GM23338 (cell line): ENCODE measurements around the gene CCDC93. TPM values are rescaled to one million over a fixed set of nuclear protein-coding genes. Genes with fewer than 3 reads are reported as not detected.

Source experiments
- ATAC-seq: fragments of 200-7000 bp; cut with Tn5 transposase; 3 replicates; pipeline ENCODE4 v1.9.1; 2020
- DNase-seq: peaks from one replicate; pipeline ENCODE4 v3.0.0-alpha.2; 2015; ENCODE audit warnings: low spot score
- H2AFZ ChIP-seq: fragments of 200-600 bp; sonication (generic); 2 replicates; pipeline ENCODE4 v1.8.0; 2016; ENCODE audit warnings: antibody characterized with exemption, mild to moderate bottlenecking, moderate library complexity
- H3F3A ChIP-seq: fragments of 200-600 bp; sonication (generic); replicated peaks from 2 replicates; pipeline ENCODE4 v1.8.0; 2017; ENCODE audit warnings: antibody characterized with exemption, mixed run types, low read depth
- H3K27ac ChIP-seq: fragments of 200-600 bp; sonication (generic); 2 replicates; pipeline ENCODE4 v1.6.1; 2016; ENCODE audit warnings: low read depth
- H3K27me3 ChIP-seq: fragments of 200-600 bp; sonication (generic); 2 replicates; pipeline ENCODE4 v1.8.0; 2016; ENCODE audit warnings: mild to moderate bottlenecking, mixed run types, moderate library complexity; ENCODE audit not compliant: insufficient read depth
- H3K36me3 ChIP-seq: fragments of 200-600 bp; sonication (generic); 2 replicates; pipeline ENCODE4 v1.8.0; 2016; ENCODE audit warnings: mild to moderate bottlenecking; ENCODE audit not compliant: insufficient read depth
- H3K4me1 ChIP-seq: fragments of 200-600 bp; sonication (generic); 2 replicates; pipeline ENCODE4 v1.8.0; 2016; ENCODE audit warnings: mild to moderate bottlenecking, moderate library complexity; ENCODE audit not compliant: insufficient read depth
- H3K4me2 ChIP-seq: fragments of 200-600 bp; sonication (generic); 2 replicates; pipeline ENCODE4 v1.7.1; 2017; ENCODE audit warnings: mixed run types
- H3K4me3 ChIP-seq: fragments of 200-600 bp; sonication (generic); 2 replicates; pipeline ENCODE4 v1.6.1; 2016; ENCODE audit warnings: mixed run types
- H3K79me2 ChIP-seq: fragments of 200-600 bp; sonication (generic); replicated peaks from 2 replicates; pipeline ENCODE4 v1.8.0; 2017; ENCODE audit warnings: mild to moderate bottlenecking; ENCODE audit not compliant: insufficient read depth
- H3K9me2 ChIP-seq: fragments of 200-600 bp; sonication (generic); 2 replicates; pipeline ENCODE4 v1.8.0; 2017; ENCODE audit not compliant: insufficient read depth
- H4K20me1 ChIP-seq: fragments of 200-600 bp; sonication (generic); replicated peaks from 2 replicates; pipeline ENCODE4 v1.8.0; 2017; ENCODE audit warnings: mild to moderate bottlenecking; ENCODE audit not compliant: insufficient read depth
- H3K27ac Mint-ChIP-seq: 2 replicates; pipeline ENCODE4 v1.8.0; 2020; ENCODE audit warnings: inconsistent platforms, mild to moderate bottlenecking, moderate library complexity, mixed read lengths
- H3K27me3 Mint-ChIP-seq: 3 replicates; pipeline ENCODE4 v1.8.0; 2022; ENCODE audit warnings: low read depth, mild to moderate bottlenecking, moderate library complexity, mixed read lengths, inconsistent platforms; ENCODE audit not compliant: insufficient read depth, poor library complexity
- H3K36me3 Mint-ChIP-seq: 3 replicates; pipeline ENCODE4 v1.8.0; 2021; ENCODE audit warnings: low read depth, mild to moderate bottlenecking, inconsistent platforms, moderate library complexity, mixed read lengths
- H3K4me1 Mint-ChIP-seq: 3 replicates; pipeline ENCODE4 v1.8.0; 2020; ENCODE audit warnings: mild to moderate bottlenecking, inconsistent platforms, mixed read lengths
- H3K4me3 Mint-ChIP-seq: 3 replicates; pipeline ENCODE4 v1.8.0; 2021; ENCODE audit warnings: moderate library complexity, mild to moderate bottlenecking, inconsistent platforms, mixed read lengths
- H3K9me3 Mint-ChIP-seq: 3 replicates; pipeline ENCODE4 v1.8.0; 2020; ENCODE audit warnings: moderate library complexity, mild to moderate bottlenecking, inconsistent platforms, mixed read lengths
- CREB1 ChIP-seq: fragments of 250-450 bp; sonication (Bioruptor Pico); IDR thresholded peaks from 2 replicates; pipeline ENCODE4 v1.5.0; 2020; ENCODE audit warnings: low read depth, mild to moderate bottlenecking, moderate library complexity
- EZH2 ChIP-seq: fragments of 200-600 bp; sonication (generic); IDR thresholded peaks from one replicate; pipeline ENCODE4 v1.8.0; 2017; ENCODE audit warnings: antibody characterized with exemption, mild to moderate bottlenecking, low read depth; ENCODE audit not compliant: unreplicated experiment
- EZH2phosphoT487 ChIP-seq: fragments of 200-600 bp; sonication (generic); IDR thresholded peaks from one replicate; pipeline ENCODE4 v1.8.1; 2018; ENCODE audit warnings: antibody characterized with exemption; ENCODE audit not compliant: unreplicated experiment
- JUNB ChIP-seq: IDR thresholded peaks from one replicate; pipeline ENCODE4 v1.6.1; 2016; ENCODE audit warnings: antibody characterized with exemption; ENCODE audit not compliant: unreplicated experiment
- NANOG ChIP-seq: IDR thresholded peaks from 2 replicates; pipeline ENCODE4 v1.6.1; 2016; ENCODE audit warnings: antibody characterized with exemption, borderline replicate concordance
- POLR2AphosphoS5 ChIP-seq: IDR thresholded peaks from 2 replicates; pipeline ENCODE4 v1.6.1; 2016; ENCODE audit warnings: antibody characterized with exemption, low read depth
- STAT1 ChIP-seq: IDR thresholded peaks from one replicate; pipeline ENCODE4 v1.6.1; 2016; ENCODE audit warnings: antibody characterized with exemption; ENCODE audit not compliant: unreplicated experiment
- ZNF114 ChIP-seq: fragments of 250-450 bp; sonication (Bioruptor Pico); IDR thresholded peaks from 2 replicates; pipeline ENCODE4 v1.5.0; 2020; ENCODE audit warnings: mild to moderate bottlenecking, moderate library complexity
- polyA plus RNA-seq: library from polyadenylated mRNA; unstranded; fragments of >200 nt; fragmentation: Nextera tagmentation; extraction: Ambion mirVana; gene quantifications from 2 replicates; pipeline ENCODE4 v1.2.1, GENCODE V29; 2016
- total RNA-seq: library from RNA; depleted of rRNA; stranded (reverse); fragments of >200 nt; shearing (Covaris generic); gene quantifications from 2 replicates; pipeline ENCODE4 v1.2.3, GENCODE V29; 2014
- TF ChIP-seq, protein P1 (sequence below): fragments of 250-450 bp; sonication (Bioruptor Pico); IDR thresholded peaks from 2 replicates; pipeline ENCODE4 v1.5.0; 2020; ENCODE audit warnings: mild to moderate bottlenecking, moderate library complexity
- TF ChIP-seq, protein P2 (sequence below): IDR thresholded peaks from one replicate; pipeline ENCODE4 v1.6.1; 2018; ENCODE audit warnings: antibody characterized with exemption; ENCODE audit not compliant: unreplicated experiment
- TF ChIP-seq, protein P3 (sequence below): IDR thresholded peaks from 2 replicates; pipeline ENCODE4 v1.6.1; 2016; ENCODE audit warnings: antibody characterized with exemption
- TF ChIP-seq, protein P4 (sequence below), 2 experiments: fragments of 200-600 bp in 1 of 2; sonication (generic) in 1 of 2; conservative IDR thresholded peaks; 2 replicates each; pipeline versions ENCODE4 v1.5.1 to v1.6.1; 2016 to 2017; ENCODE audit warnings: antibody characterized with exemption in 2 of 2, low read depth in 2 of 2, mild to moderate bottlenecking in 2 of 2, moderate library complexity in 1 of 2

The CCDC93 gene
- total and polyA plus RNA-seq, 2 experiments from 2014 or later: 13.1 to 16.8 TPM

DNA sequence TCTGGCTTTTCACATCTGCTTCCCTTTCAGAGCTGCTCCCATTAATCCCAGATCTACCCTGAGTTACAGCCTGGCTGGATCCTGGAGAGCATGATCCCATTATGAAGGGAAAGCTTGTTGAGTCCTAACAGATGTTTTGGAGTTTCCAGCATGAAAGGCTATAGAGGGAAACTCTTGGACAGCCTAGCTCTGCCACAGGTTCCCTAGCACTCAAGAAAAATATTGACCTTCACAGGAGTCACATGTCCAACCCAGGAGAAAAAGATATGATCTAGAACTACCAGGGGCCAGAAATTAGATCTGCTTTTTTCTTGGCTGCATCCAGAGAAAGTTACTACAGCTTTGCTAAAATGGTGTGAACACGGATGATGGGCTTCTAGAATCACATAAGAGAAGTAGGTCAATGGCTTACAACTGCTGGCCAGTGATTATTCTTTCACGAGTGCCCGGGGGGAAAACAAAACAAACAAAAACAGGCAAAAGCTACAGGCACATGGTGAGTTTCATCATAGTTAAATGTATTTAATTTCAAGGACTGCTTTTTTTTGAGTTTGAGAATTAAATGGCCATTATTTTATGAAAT is 15.9 kb downstream of the CCDC93 start:
- no peak overlapping the region for H3K4me3 ChIP-seq
- TF ChIP-seq NANOG: no peak
- no peak for TF ChIP-seq CREB1
- TF ChIP-seq, protein P1, sequence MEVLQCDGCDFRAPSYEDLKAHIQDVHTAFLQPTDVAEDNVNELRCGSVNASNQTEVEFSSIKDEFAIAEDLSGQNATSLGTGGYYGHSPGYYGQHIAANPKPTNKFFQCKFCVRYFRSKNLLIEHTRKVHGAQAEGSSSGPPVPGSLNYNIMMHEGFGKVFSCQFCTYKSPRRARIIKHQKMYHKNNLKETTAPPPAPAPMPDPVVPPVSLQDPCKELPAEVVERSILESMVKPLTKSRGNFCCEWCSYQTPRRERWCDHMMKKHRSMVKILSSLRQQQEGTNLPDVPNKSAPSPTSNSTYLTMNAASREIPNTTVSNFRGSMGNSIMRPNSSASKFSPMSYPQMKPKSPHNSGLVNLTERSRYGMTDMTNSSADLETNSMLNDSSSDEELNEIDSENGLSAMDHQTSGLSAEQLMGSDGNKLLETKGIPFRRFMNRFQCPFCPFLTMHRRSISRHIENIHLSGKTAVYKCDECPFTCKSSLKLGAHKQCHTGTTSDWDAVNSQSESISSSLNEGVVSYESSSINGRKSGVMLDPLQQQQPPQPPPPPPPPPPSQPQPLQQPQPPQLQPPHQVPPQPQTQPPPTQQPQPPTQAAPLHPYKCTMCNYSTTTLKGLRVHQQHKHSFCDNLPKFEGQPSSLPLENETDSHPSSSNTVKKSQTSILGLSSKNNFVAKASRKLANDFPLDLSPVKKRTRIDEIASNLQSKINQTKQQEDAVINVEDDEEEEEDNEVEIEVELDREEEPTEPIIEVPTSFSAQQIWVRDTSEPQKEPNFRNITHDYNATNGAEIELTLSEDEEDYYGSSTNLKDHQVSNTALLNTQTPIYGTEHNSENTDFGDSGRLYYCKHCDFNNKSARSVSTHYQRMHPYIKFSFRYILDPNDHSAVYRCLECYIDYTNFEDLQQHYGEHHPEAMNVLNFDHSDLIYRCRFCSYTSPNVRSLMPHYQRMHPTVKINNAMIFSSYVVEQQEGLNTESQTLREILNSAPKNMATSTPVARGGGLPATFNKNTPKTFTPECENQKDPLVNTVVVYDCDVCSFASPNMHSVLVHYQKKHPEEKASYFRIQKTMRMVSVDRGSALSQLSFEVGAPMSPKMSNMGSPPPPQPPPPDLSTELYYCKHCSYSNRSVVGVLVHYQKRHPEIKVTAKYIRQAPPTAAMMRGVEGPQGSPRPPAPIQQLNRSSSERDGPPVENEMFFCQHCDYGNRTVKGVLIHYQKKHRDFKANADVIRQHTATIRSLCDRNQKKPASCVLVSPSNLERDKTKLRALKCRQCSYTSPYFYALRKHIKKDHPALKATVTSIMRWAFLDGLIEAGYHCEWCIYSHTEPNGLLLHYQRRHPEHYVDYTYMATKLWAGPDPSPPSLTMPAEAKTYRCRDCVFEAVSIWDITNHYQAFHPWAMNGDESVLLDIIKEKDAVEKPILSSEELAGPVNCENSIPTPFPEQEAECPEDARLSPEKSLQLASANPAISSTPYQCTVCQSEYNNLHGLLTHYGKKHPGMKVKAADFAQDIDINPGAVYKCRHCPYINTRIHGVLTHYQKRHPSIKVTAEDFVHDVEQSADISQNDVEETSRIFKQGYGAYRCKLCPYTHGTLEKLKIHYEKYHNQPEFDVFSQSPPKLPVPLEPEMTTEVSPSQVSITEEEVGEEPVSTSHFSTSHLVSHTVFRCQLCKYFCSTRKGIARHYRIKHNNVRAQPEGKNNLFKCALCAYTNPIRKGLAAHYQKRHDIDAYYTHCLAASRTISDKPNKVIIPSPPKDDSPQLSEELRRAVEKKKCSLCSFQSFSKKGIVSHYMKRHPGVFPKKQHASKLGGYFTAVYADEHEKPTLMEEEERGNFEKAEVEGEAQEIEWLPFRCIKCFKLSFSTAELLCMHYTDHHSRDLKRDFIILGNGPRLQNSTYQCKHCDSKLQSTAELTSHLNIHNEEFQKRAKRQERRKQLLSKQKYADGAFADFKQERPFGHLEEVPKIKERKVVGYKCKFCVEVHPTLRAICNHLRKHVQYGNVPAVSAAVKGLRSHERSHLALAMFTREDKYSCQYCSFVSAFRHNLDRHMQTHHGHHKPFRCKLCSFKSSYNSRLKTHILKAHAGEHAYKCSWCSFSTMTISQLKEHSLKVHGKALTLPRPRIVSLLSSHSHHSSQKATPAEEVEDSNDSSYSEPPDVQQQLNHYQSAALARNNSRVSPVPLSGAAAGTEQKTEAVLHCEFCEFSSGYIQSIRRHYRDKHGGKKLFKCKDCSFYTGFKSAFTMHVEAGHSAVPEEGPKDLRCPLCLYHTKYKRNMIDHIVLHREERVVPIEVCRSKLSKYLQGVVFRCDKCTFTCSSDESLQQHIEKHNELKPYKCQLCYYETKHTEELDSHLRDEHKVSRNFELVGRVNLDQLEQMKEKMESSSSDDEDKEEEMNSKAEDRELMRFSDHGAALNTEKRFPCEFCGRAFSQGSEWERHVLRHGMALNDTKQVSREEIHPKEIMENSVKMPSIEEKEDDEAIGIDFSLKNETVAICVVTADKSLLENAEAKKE (CRISPR knock-in tag): no peak
- no peak for TF ChIP-seq ZNF114 (CRISPR knock-in tag)
- no peak for TF ChIP-seq STAT1
- TF ChIP-seq EZH2phosphoT487: no peak
- TF ChIP-seq, protein P2, sequence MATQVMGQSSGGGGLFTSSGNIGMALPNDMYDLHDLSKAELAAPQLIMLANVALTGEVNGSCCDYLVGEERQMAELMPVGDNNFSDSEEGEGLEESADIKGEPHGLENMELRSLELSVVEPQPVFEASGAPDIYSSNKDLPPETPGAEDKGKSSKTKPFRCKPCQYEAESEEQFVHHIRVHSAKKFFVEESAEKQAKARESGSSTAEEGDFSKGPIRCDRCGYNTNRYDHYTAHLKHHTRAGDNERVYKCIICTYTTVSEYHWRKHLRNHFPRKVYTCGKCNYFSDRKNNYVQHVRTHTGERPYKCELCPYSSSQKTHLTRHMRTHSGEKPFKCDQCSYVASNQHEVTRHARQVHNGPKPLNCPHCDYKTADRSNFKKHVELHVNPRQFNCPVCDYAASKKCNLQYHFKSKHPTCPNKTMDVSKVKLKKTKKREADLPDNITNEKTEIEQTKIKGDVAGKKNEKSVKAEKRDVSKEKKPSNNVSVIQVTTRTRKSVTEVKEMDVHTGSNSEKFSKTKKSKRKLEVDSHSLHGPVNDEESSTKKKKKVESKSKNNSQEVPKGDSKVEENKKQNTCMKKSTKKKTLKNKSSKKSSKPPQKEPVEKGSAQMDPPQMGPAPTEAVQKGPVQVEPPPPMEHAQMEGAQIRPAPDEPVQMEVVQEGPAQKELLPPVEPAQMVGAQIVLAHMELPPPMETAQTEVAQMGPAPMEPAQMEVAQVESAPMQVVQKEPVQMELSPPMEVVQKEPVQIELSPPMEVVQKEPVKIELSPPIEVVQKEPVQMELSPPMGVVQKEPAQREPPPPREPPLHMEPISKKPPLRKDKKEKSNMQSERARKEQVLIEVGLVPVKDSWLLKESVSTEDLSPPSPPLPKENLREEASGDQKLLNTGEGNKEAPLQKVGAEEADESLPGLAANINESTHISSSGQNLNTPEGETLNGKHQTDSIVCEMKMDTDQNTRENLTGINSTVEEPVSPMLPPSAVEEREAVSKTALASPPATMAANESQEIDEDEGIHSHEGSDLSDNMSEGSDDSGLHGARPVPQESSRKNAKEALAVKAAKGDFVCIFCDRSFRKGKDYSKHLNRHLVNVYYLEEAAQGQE: no peak
- TF ChIP-seq JUNB: no peak
- TF ChIP-seq, protein P3, sequence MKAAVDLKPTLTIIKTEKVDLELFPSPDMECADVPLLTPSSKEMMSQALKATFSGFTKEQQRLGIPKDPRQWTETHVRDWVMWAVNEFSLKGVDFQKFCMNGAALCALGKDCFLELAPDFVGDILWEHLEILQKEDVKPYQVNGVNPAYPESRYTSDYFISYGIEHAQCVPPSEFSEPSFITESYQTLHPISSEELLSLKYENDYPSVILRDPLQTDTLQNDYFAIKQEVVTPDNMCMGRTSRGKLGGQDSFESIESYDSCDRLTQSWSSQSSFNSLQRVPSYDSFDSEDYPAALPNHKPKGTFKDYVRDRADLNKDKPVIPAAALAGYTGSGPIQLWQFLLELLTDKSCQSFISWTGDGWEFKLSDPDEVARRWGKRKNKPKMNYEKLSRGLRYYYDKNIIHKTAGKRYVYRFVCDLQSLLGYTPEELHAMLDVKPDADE: no peak
- TF ChIP-seq EZH2: no peak
- no peak for TF ChIP-seq POLR2AphosphoS5
- TF ChIP-seq, protein P4, sequence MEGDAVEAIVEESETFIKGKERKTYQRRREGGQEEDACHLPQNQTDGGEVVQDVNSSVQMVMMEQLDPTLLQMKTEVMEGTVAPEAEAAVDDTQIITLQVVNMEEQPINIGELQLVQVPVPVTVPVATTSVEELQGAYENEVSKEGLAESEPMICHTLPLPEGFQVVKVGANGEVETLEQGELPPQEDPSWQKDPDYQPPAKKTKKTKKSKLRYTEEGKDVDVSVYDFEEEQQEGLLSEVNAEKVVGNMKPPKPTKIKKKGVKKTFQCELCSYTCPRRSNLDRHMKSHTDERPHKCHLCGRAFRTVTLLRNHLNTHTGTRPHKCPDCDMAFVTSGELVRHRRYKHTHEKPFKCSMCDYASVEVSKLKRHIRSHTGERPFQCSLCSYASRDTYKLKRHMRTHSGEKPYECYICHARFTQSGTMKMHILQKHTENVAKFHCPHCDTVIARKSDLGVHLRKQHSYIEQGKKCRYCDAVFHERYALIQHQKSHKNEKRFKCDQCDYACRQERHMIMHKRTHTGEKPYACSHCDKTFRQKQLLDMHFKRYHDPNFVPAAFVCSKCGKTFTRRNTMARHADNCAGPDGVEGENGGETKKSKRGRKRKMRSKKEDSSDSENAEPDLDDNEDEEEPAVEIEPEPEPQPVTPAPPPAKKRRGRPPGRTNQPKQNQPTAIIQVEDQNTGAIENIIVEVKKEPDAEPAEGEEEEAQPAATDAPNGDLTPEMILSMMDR (conservative IDR thresholded peaks at IDR 0.05; ENCODE audit: low read depth in 2 of 2): no peak
- no peaks in the 10 kb centered on the region for H3K4me1 Mint-ChIP-seq
- H3K4me2 ChIP-seq: no peak overlapping the region
- H3K27ac Mint-ChIP-seq: no peak overlapping the region
- no peaks in the 10 kb centered on the region for H3K27me3 ChIP-seq
- no peak for DNase-seq
- ATAC-seq: no peak
- no peaks in the 10 kb centered on the region for H3K79me2 ChIP-seq
- H3K9me2 ChIP-seq: no peaks in the 10 kb centered on the region
- H3K4me3 Mint-ChIP-seq: no peak overlapping the region
- peaks cover 4% of the 10 kb centered on the region; the same call in 1 of the 2 replicates for H4K20me1 ChIP-seq
- H3K4me1 ChIP-seq: no peaks in the 10 kb centered on the region
- H2AFZ ChIP-seq: no peak overlapping the region
- H3K27me3 Mint-ChIP-seq: no peaks in the 10 kb centered on the region
- H3K9me3 Mint-ChIP-seq: no peaks in the 10 kb centered on the region
- no peaks in the 10 kb centered on the region for H3F3A ChIP-seq
- peaks cover 28% of the 10 kb centered on the region; the same call in 1 of the 2 replicates for H3K36me3 ChIP-seq
- H3K27ac ChIP-seq: no peak overlapping the region
- H3K36me3 Mint-ChIP-seq: peaks cover 37% of the 10 kb centered on the region
